PFSK-1 (cell line): ENCODE measurements around the gene PDCD7.

Source experiments
- FOXP2 ChIP-seq: optimal IDR thresholded peaks from 2 replicates; pipeline ENCODE3; 2011; ENCODE audit warnings: borderline replicate concordance, control low read depth, inconsistent platforms; ENCODE audit not compliant: insufficient read depth; ENCODE audit errors: extremely low read length, extremely low read depth
- POLR2AphosphoS5 ChIP-seq: IDR thresholded peaks from 2 replicates; pipeline ENCODE4 v1.6.1; 2012; ENCODE audit warnings: low read depth, mild to moderate bottlenecking, control low read depth, low read length, moderate library complexity
- REST ChIP-seq, 2 experiments: IDR thresholded peaks; 2 replicates each; pipeline versions ENCODE4 v1.6.1 to v1.8.0; 2011 to 2012; ENCODE audit warnings: low read depth in 2 of 2, low read length in 2 of 2, control low read depth in 1 of 2, inconsistent platforms in 1 of 2, mild to moderate bottlenecking in 1 of 2, moderate library complexity in 1 of 2; ENCODE audit not compliant: insufficient read depth in 1 of 2
- SIN3A ChIP-seq: IDR thresholded peaks from 2 replicates; pipeline ENCODE4 v1.6.1; 2012; ENCODE audit warnings: mild to moderate bottlenecking, low read length, moderate library complexity, borderline replicate concordance; ENCODE audit not compliant: insufficient read depth
- TAF1 ChIP-seq: IDR thresholded peaks from 2 replicates; pipeline ENCODE4 v1.6.1; 2012; ENCODE audit warnings: low read length, control low read depth, borderline replicate concordance; ENCODE audit not compliant: insufficient read depth

The PDCD7 gene

GRCh38 chr15:65175511-65175910 is 41.9 kb upstream of the PDCD7 start:
- TF ChIP-seq SIN3A (no peak), FOXP2 (no peak), POLR2AphosphoS5 (no peak), REST (IDR thresholded peaks at IDR 0.05; ENCODE audit: insufficient read depth in 1 of 2, low read depth in 2 of 2, low read length in 2 of 2) (no peak), TAF1 (no peak)

GRCh38 chr15:65174509-65174908 is 40.9 kb upstream of the PDCD7 start:
- TF ChIP-seq FOXP2 (no peak), TAF1 (no peak), REST (IDR thresholded peaks at IDR 0.05; ENCODE audit: insufficient read depth in 1 of 2, low read depth in 2 of 2, low read length in 2 of 2) (no peak)

GRCh38 chr15:65172531-65172930 is 38.9 kb upstream of the PDCD7 start:
- no peak for TF ChIP-seq TAF1
- TF ChIP-seq SIN3A, result no peak
- TF ChIP-seq REST (IDR thresholded peaks at IDR 0.05; ENCODE audit: insufficient read depth in 1 of 2, low read depth in 2 of 2, low read length in 2 of 2), result no peak
- no peak for TF ChIP-seq POLR2AphosphoS5
- TF ChIP-seq FOXP2, result no peak

GRCh38 chr15:65171428-65171827 is 37.8 kb upstream of the PDCD7 start:
- no peak for TF ChIP-seq SIN3A
- no peak for TF ChIP-seq POLR2AphosphoS5
- TF ChIP-seq FOXP2, result no peak
- TF ChIP-seq TAF1, result no peak
- TF ChIP-seq REST (IDR thresholded peaks at IDR 0.05; ENCODE audit: insufficient read depth in 1 of 2, low read depth in 2 of 2, low read length in 2 of 2), result no peak

- TF ChIP-seq SIN3A, result no peak
- no peak for TF ChIP-seq POLR2AphosphoS5
- no peak for TF ChIP-seq REST (IDR thresholded peaks at IDR 0.05; ENCODE audit: insufficient read depth in 1 of 2, low read depth in 2 of 2, low read length in 2 of 2)
- TF ChIP-seq FOXP2, result no peak
- no peak for TF ChIP-seq TAF1
These were observed 32.3 kb upstream of the PDCD7 start for GRCh38 chr15:65165875-65166274.
